Testis (tissue), 2 donors: ENCODE measurements around the gene NELFCD.

Experiments used
- CTCF ChIP-seq, 3 experiments: fragments of 450-650 bp in 2 of 3; fragments of 200-600 bp in 1 of 3; sonication (generic) in 1 of 3; IDR thresholded peaks; one replicate each; pipeline ENCODE4 v1.5.1; 2016 to 2019; ENCODE audit warnings: antibody characterized with exemption in 3 of 3, mild to moderate bottlenecking in 2 of 3, moderate library complexity in 1 of 3
- POLR2A ChIP-seq: fragments of 450-650 bp; IDR thresholded peaks from one replicate; pipeline ENCODE4 v1.6.1; 2017; ENCODE audit warnings: antibody characterized with exemption, mild to moderate bottlenecking, moderate library complexity

- TF ChIP-seq CTCF (IDR thresholded peaks at IDR 0.05) (no peak), POLR2A (no peak)
Observed at GRCh38 chr20:58959652-58960051, 21.4 kb upstream of the NELFCD start.
